Type B pancreatic cell (in vitro differentiated cells): ENCODE data around the gene TBCEL. TPM values are rescaled to one million over a fixed set of nuclear protein-coding genes. Genes with fewer than 3 reads are reported as not detected.

ENCODE experiments used
- DNase-seq: peaks from one replicate; pipeline ENCODE4 v3.0.0; 2021; ENCODE audit warnings: mixed read lengths; ENCODE audit not compliant: unreplicated experiment; ENCODE audit errors: extremely low spot score
- H3K27ac Mint-ChIP-seq: 2 replicates; pipeline ENCODE4 v1.8.0; 2021; ENCODE audit warnings: mild to moderate bottlenecking, mixed read lengths
- H3K27me3 Mint-ChIP-seq: 2 replicates; pipeline ENCODE4 v1.8.0; 2021; ENCODE audit warnings: mixed read lengths
- H3K36me3 Mint-ChIP-seq: 2 replicates; pipeline ENCODE4 v1.8.0; 2021; ENCODE audit warnings: mixed read lengths
- H3K4me1 Mint-ChIP-seq: one replicate; pipeline ENCODE4 v1.8.0; 2021; ENCODE audit warnings: mixed read lengths; ENCODE audit not compliant: unreplicated experiment
- H3K4me3 Mint-ChIP-seq: 2 replicates; pipeline ENCODE4 v1.8.0; 2021; ENCODE audit warnings: mild to moderate bottlenecking, mixed read lengths
- H3K9me3 Mint-ChIP-seq: 2 replicates; pipeline ENCODE4 v1.8.0; 2021; ENCODE audit warnings: mixed read lengths
- CTCF ChIP-seq: fragments of 200-600 bp; sonication (generic); conservative IDR thresholded peaks from 2 replicates; pipeline ENCODE4 v1.5.0; 2021; ENCODE audit warnings: antibody characterized with exemption, mild to moderate bottlenecking
- total RNA-seq: library from RNA; stranded (reverse); gene quantifications from 2 replicates; pipeline ENCODE4 v1.2.1, GENCODE V29; 2021; ENCODE audit warnings: low replicate concordance

Gene TBCEL
- total RNA-seq, 1 donor from 2014 or later = 40.5 TPM

GRCh38 chr11:121067453-121067852 lies 43.6 kb downstream of the TBCEL start:
- TF ChIP-seq CTCF = no peak
- H3K4me3 Mint-ChIP-seq = no peak overlapping the region
- H3K9me3 Mint-ChIP-seq = no peaks in the 10 kb centered on the region
- DNase-seq = no peak
- peak overlapping the region; percentile 32 for H3K27ac Mint-ChIP-seq
- peaks cover 34% of the 10 kb centered on the region for H3K36me3 Mint-ChIP-seq
- no peaks in the 10 kb centered on the region for H3K27me3 Mint-ChIP-seq
- peaks cover 35% of the 10 kb centered on the region for H3K4me1 Mint-ChIP-seq

GRCh38 chr11:121067962-121068647 lies 44.2 kb downstream of the TBCEL start:
- H3K9me3 Mint-ChIP-seq = no peaks in the 10 kb centered on the region
- H3K27me3 Mint-ChIP-seq = no peaks in the 10 kb centered on the region
- H3K4me3 Mint-ChIP-seq = no peak overlapping the region
- H3K27ac Mint-ChIP-seq = peak overlapping the region; percentile 32
- no peak for DNase-seq
- TF ChIP-seq CTCF = no peak
- H3K36me3 Mint-ChIP-seq = peaks cover 32% of the 10 kb centered on the region
- peaks cover 35% of the 10 kb centered on the region for H3K4me1 Mint-ChIP-seq

- no peak for TF ChIP-seq CTCF
- DNase-seq = no peak
- Mint-ChIP-seq H3K27me3 (no peaks in the 10 kb centered on the region), H3K27ac (no peak overlapping the region), H3K9me3 (no peaks in the 10 kb centered on the region), H3K4me3 (no peak overlapping the region), H3K4me1 (peaks cover 35% of the 10 kb centered on the region), H3K36me3 (peaks cover 25% of the 10 kb centered on the region)
Measured at GRCh38 chr11:121068787-121069186, 44.9 kb downstream of the TBCEL start.

GRCh38 chr11:121070951-121071845 lies 47.3 kb downstream of the TBCEL start:
- Mint-ChIP-seq H3K4me3 (peak overlapping the region; percentile 48), H3K27me3 (no peaks in the 10 kb centered on the region), H3K9me3 (no peaks in the 10 kb centered on the region), H3K4me1 (peaks cover 35% of the 10 kb centered on the region), H3K36me3 (peaks cover 24% of the 10 kb centered on the region), H3K27ac (peak overlapping the region; percentile 59)
- no peak for TF ChIP-seq CTCF
- no peak for DNase-seq

GRCh38 chr11:121071846-121072450 lies 48.0 kb downstream of the TBCEL start:
- peaks cover 33% of the 10 kb centered on the region for H3K4me1 Mint-ChIP-seq
- no peaks in the 10 kb centered on the region for H3K27me3 Mint-ChIP-seq
- DNase-seq = no peak
- peak overlapping the region; percentile 48 for H3K4me3 Mint-ChIP-seq
- peaks cover 24% of the 10 kb centered on the region for H3K36me3 Mint-ChIP-seq
- no peaks in the 10 kb centered on the region for H3K9me3 Mint-ChIP-seq
- TF ChIP-seq CTCF = no peak
- peak overlapping the region; percentile 59 for H3K27ac Mint-ChIP-seq
